ENCODE results near the gene MEI4. TPM values are rescaled to one million over a fixed set of nuclear protein-coding genes. Genes with fewer than 3 reads are reported as not detected.
"Not testable (repeated sequence)": the region's sequence is repeated elsewhere in the genome, so short reads cannot be mapped to it uniquely, and the experiment has no call there.

MEI4 gene
- 1.3 TPM for total RNA-seq

GRCh38 chr6:77652739-77653138 is at the start of gene MEI4:
Gene MEI4 (plus strand): TSS chr6:77653039. CDS start chr6:77690672, 37,633 bp downstream.
- no peak for DNase-seq (ENCODE audit: low read depth in 2 of 3, low spot score in 2 of 3)

- no peak for DNase-seq (ENCODE audit: low read depth in 2 of 3, low spot score in 2 of 3)
Measured at GRCh38 chr6:77604476-77604875, 48.4 kb upstream of the MEI4 start.

GRCh38 chr6:77607004-77607403 is 45.8 kb upstream of the MEI4 start:
- DNase-seq (ENCODE audit: low read depth in 2 of 3, low spot score in 2 of 3) = no peak

GRCh38 chr6:77609106-77609505 is 43.7 kb upstream of the MEI4 start:
- DNase-seq (ENCODE audit: low read depth in 2 of 3, low spot score in 2 of 3) = no peak

- DNase-seq (ENCODE audit: low read depth in 2 of 3, low spot score in 2 of 3) = no peak
Measured at GRCh38 chr6:77619114-77619513, 33.7 kb upstream of the MEI4 start.

GRCh38 chr6:77620278-77620882 is 32.5 kb upstream of the MEI4 start:
- peak in 2 of 3 donors; percentile 3 to 39 for DNase-seq (ENCODE audit: low read depth in 2 of 3, low spot score in 2 of 3)

GRCh38 chr6:77624515-77624914 is 28.3 kb upstream of the MEI4 start:
- DNase-seq (ENCODE audit: low read depth in 2 of 3, low spot score in 2 of 3) = no peak

- DNase-seq (ENCODE audit: low read depth in 2 of 3, low spot score in 2 of 3) = no peak
Measured at GRCh38 chr6:77626426-77626825, 26.4 kb upstream of the MEI4 start.

GRCh38 chr6:77630014-77630413 is 22.8 kb upstream of the MEI4 start:
- no peak for DNase-seq (ENCODE audit: low read depth in 2 of 3, low spot score in 2 of 3)

GRCh38 chr6:77633471-77633870 is 19.4 kb upstream of the MEI4 start:
- no peak for DNase-seq (ENCODE audit: low read depth in 2 of 3, low spot score in 2 of 3)

GRCh38 chr6:77633993-77634715 is 18.7 kb upstream of the MEI4 start:
- no peak for DNase-seq (ENCODE audit: low read depth in 2 of 3, low spot score in 2 of 3)

- DNase-seq (ENCODE audit: low read depth in 2 of 3, low spot score in 2 of 3) = no peak
Measured at GRCh38 chr6:77638129-77638830, 14.6 kb upstream of the MEI4 start.

- DNase-seq (ENCODE audit: low read depth in 2 of 3, low spot score in 2 of 3) = no peak
Measured at GRCh38 chr6:77644102-77644705, 8.6 kb upstream of the MEI4 start.

GRCh38 chr6:77650098-77650663 is 2.7 kb upstream of the MEI4 start:
- peak in 2 of 3 donors; percentile 85 to 91 for DNase-seq (ENCODE audit: low read depth in 2 of 3, low spot score in 2 of 3)

GRCh38 chr6:77653816-77654215 is 977 bp downstream of the MEI4 start:
- no peak for DNase-seq (ENCODE audit: low read depth in 2 of 3, low spot score in 2 of 3)

GRCh38 chr6:77655035-77655434 is 2.2 kb downstream of the MEI4 start:
- DNase-seq (ENCODE audit: low read depth in 2 of 3, low spot score in 2 of 3) = not testable (repeated sequence)

GRCh38 chr6:77656999-77657764 is 4.3 kb downstream of the MEI4 start:
- no peak for DNase-seq (ENCODE audit: low read depth in 2 of 3, low spot score in 2 of 3)

GRCh38 chr6:77666340-77666739 is 13.5 kb downstream of the MEI4 start:
- DNase-seq (ENCODE audit: low read depth in 2 of 3, low spot score in 2 of 3) = no peak

GRCh38 chr6:77666846-77667245 is 14.0 kb downstream of the MEI4 start:
- no peak for DNase-seq (ENCODE audit: low read depth in 2 of 3, low spot score in 2 of 3)

- DNase-seq (ENCODE audit: low read depth in 2 of 3, low spot score in 2 of 3) = no peak
Measured at GRCh38 chr6:77669913-77670312, 17.1 kb downstream of the MEI4 start.

Data from hematopoietic multipotent progenitor cell (in vitro differentiated cells).